HepG2 (cell line): Measurements from ENCODE around the gene PAM16. TPM values are rescaled to one million over a fixed set of nuclear protein-coding genes. Genes with fewer than 3 reads are reported as not detected.

Source experiments
- EZH2 ChIP-seq: conservative IDR thresholded peaks from 2 replicates; pipeline ENCODE4 v1.6.1; 2012; ENCODE audit warnings: mild to moderate bottlenecking, low read depth, low read length, moderate library complexity
- LCORL ChIP-seq, 2 experiments: fragments of 450-650 bp in 1 of 2; sonication (generic) in 1 of 2; formaldehyde crosslinking in 1 of 2; IDR thresholded peaks; 2 replicates each; pipeline versions ENCODE4 v1.5.0 to v1.6.1; 2017 to 2020; ENCODE audit warnings: antibody characterized with exemption in 1 of 2, missing genetic modification reagents in 1 of 2
- MIER3 ChIP-seq: IDR thresholded peaks from 2 replicates; pipeline ENCODE4 v1.6.1; 2016; ENCODE audit warnings: missing compliant biosample characterization, borderline replicate concordance
- NR3C1 ChIP-seq: sonication (generic); formaldehyde crosslinking; IDR thresholded peaks from 2 replicates; pipeline ENCODE4 v1.4.0; 2020; ENCODE audit warnings: missing genetic modification reagents
- PHF5A ChIP-seq: IDR thresholded peaks from one replicate; pipeline ENCODE4 v1.6.1; 2018; ENCODE audit warnings: low read depth, missing genetic modification reagents; ENCODE audit not compliant: unreplicated experiment
- POLR2A ChIP-seq, 2 experiments: IDR thresholded peaks; 2 replicates each; pipeline ENCODE4 v1.6.1; 2011; ENCODE audit warnings: low read depth in 2 of 2, low read length in 2 of 2, mild to moderate bottlenecking in 1 of 2, moderate library complexity in 1 of 2; ENCODE audit not compliant: insufficient read depth in 1 of 2
- RXRA ChIP-seq: sonication (generic); formaldehyde crosslinking; IDR thresholded peaks from 2 replicates; pipeline ENCODE4 v1.5.1; 2020; ENCODE audit warnings: missing genetic modification reagents
- SAP130 ChIP-seq: IDR thresholded peaks from 2 replicates; pipeline ENCODE4 v1.6.1; 2016; ENCODE audit warnings: low read depth
- SIN3A ChIP-seq: IDR thresholded peaks from 2 replicates; pipeline ENCODE4 v1.6.1; 2011; ENCODE audit warnings: low read depth, mild to moderate bottlenecking, control low read depth, low read length, borderline replicate concordance
- SMAD9 ChIP-seq: sonication (generic); formaldehyde crosslinking; IDR thresholded peaks from 2 replicates; pipeline ENCODE4 v1.5.1; 2020; ENCODE audit warnings: mild to moderate bottlenecking, missing genetic modification reagents
- U2AF2 ChIP-seq: fragments of 200-400 bp; formaldehyde crosslinking; IDR thresholded peaks from 2 replicates; pipeline ENCODE4 v1.6.1; 2017; ENCODE audit warnings: low read depth, mild to moderate bottlenecking, low read length
- ZNF547 ChIP-seq: sonication (generic); formaldehyde crosslinking; IDR thresholded peaks from 2 replicates; pipeline ENCODE4 v1.5.1; 2020; ENCODE audit warnings: mild to moderate bottlenecking, missing genetic modification reagents
- ZNF7 ChIP-seq: IDR thresholded peaks from 2 replicates; pipeline ENCODE4 v1.6.1; 2016; ENCODE audit warnings: missing biosample characterization, missing genetic modification reagents
- polyA plus RNA-seq, 8 experiments: library from polyadenylated mRNA; depleted of rRNA in 3 of 8; stranded (reverse) in 7 of 8; unstranded in 1 of 8; fragments of >200 nt; fragmentation: Illumina TruSeq in 4 of 8; extraction: Trizol in 4 of 8; gene quantifications; 2 replicates each; pipeline versions ENCODE4 v1.2.1 to v1.2.3, GENCODE V29; 2011 to 2016; ENCODE audit warnings: low read depth in 4 of 8, missing spikeins in 1 of 8, mixed read lengths in 1 of 8; ENCODE audit not compliant: insufficient read depth in 1 of 8
- total RNA-seq, 5 experiments: library from RNA; depleted of rRNA; stranded (reverse); fragments of >200 nt; fragmentation: Illumina TruSeq; extraction: Trizol; gene quantifications; 2 replicates each; pipeline ENCODE4 v1.2.3, GENCODE V29; 2016; ENCODE audit warnings: low read depth in 1 of 5
- TF ChIP-seq, protein P1 (sequence below): sonication (generic); formaldehyde crosslinking; IDR thresholded peaks from 2 replicates; pipeline ENCODE4 v1.5.1; 2020; ENCODE audit warnings: mild to moderate bottlenecking, missing genetic modification reagents
- TF ChIP-seq, protein P2 (sequence below): sonication (generic); formaldehyde crosslinking; conservative IDR thresholded peaks from 2 replicates; pipeline ENCODE4 v1.5.0; 2020; ENCODE audit warnings: missing genetic modification reagents
- TF ChIP-seq, protein P3 (sequence below): sonication (generic); formaldehyde crosslinking; IDR thresholded peaks from 2 replicates; pipeline ENCODE4 v1.4.0; 2020; ENCODE audit warnings: mild to moderate bottlenecking, missing genetic modification reagents
- TF ChIP-seq, protein P4 (sequence below): sonication (generic); formaldehyde crosslinking; IDR thresholded peaks from 2 replicates; pipeline ENCODE4 v1.8.1; 2023; ENCODE audit warnings: missing genetic modification reagents, mild to moderate bottlenecking, borderline replicate concordance
- TF ChIP-seq, protein P5 (sequence below): sonication (generic); formaldehyde crosslinking; IDR thresholded peaks from 2 replicates; pipeline ENCODE4; 2020; ENCODE audit warnings: missing genetic modification reagents, mild to moderate bottlenecking, borderline replicate concordance
- TF ChIP-seq, protein P6 (sequence below): sonication (generic); formaldehyde crosslinking; IDR thresholded peaks from 2 replicates; pipeline ENCODE4 v1.8.0; 2022; ENCODE audit warnings: missing genetic modification reagents, low read depth, mild to moderate bottlenecking, borderline replicate concordance

The PAM16 gene
- total and polyA plus RNA-seq, 2 of the 13 experiments (the other 11 are each of a cell fraction or from before 2014, with no cell fraction given), result 51.5 to 51.8 TPM

DNA sequence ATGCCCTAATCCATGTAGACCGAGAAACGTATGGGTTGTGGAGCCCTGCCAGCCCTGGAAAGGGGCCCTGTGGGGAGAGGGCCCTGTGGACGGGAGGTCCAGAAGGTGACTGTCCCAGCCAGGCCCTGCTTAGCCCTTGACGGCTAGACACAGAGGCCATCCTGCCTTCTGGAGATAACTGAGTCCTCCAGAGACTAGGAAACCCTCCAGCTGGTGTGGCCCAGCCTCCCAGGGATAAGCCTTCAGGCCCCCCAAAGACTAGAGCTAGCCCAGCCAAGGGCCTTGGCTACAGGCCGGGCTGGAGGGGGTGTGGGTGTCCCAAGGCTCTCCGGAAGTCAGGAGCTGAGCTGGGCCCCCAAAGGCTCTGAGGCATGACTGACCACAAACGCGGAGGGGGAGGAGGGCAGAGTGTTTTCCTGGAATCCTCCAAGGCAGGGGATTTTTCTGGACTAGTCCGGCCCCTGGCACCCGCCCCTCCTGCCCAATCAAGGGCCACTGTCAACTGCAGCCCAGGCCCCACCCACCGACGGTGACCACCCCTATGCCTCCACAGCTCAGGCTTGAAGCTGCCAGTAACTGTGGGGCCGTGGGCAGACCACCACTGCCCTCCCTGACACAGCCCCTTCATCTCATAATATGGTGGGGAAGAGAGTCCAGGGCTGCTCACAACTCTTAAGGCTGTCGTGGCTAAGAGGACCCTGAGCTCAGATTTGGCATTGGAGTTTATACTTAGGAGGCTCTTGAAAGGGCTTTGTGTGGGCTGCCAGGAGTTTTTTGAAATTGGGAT, 19.6 kb upstream of the PAM16 start (continued):
- TF ChIP-seq, protein P1, sequence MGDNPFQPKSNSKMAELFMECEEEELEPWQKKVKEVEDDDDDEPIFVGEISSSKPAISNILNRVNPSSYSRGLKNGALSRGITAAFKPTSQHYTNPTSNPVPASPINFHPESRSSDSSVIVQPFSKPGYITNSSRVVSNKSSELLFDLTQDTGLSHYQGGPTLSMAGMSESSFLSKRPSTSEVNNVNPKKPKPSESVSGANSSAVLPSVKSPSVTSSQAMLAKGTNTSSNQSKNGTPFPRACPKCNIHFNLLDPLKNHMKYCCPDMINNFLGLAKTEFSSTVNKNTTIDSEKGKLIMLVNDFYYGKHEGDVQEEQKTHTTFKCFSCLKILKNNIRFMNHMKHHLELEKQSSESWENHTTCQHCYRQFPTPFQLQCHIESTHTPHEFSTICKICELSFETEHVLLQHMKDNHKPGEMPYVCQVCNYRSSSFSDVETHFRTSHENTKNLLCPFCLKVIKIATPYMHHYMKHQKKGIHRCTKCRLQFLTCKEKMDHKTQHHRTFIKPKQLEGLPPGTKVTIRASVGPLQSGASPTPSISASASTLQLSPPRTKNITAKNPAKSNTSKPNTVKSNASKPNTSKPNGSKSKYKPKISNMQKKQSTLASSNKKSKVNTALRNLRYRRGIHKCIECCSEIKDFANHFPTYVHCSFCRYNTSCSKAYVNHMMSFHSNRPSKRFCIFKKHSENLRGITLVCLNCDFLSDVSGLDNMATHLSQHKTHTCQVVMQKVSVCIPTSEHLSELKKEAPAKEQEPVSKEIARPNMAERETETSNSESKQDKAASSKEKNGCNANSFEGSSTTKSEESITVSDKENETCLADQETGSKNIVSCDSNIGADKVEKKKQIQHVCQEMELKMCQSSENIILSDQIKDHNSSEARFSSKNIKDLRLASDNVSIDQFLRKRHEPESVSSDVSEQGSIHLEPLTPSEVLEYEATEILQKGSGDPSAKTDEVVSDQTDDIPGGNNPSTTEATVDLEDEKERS (CRISPR knock-in tag), result 0 out of 2 replicates have a peak, but pooled peaks have one; percentile 2
- TF ChIP-seq SAP130 (CRISPR knock-in tag) (peak; percentile 64), PHF5A (no peak), EZH2 (no peak), SMAD9 (CRISPR knock-in tag) (no peak), LCORL (IDR thresholded peaks at IDR 0.05) (no peak), LCORL (CRISPR knock-in tag; IDR thresholded peaks at IDR 0.05) (peak; percentile 22; the same call in 1 of the 2 replicates), POLR2A (IDR thresholded peaks at IDR 0.05; ENCODE audit: insufficient read depth in 1 of 2, low read depth in 2 of 2, low read length in 2 of 2) (peak in 1 of 2 experiments; percentile 33; a peak in 1 of 4 replicates), U2AF2 (no peak), ZNF7 (CRISPR knock-in tag) (no peak), MIER3 (CRISPR knock-in tag) (no peak), SIN3A (peak; percentile 30; the same call in 1 of the 2 replicates), ZNF547 (no peak), NR3C1 (CRISPR knock-in tag) (no peak), RXRA (peak; percentile 29; the same call in 1 of the 2 replicates)
- TF ChIP-seq, protein P2, sequence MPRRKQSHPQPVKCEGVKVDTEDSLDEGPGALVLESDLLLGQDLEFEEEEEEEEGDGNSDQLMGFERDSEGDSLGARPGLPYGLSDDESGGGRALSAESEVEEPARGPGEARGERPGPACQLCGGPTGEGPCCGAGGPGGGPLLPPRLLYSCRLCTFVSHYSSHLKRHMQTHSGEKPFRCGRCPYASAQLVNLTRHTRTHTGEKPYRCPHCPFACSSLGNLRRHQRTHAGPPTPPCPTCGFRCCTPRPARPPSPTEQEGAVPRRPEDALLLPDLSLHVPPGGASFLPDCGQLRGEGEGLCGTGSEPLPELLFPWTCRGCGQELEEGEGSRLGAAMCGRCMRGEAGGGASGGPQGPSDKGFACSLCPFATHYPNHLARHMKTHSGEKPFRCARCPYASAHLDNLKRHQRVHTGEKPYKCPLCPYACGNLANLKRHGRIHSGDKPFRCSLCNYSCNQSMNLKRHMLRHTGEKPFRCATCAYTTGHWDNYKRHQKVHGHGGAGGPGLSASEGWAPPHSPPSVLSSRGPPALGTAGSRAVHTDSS (CRISPR knock-in tag), result no peak
- TF ChIP-seq, protein P3, sequence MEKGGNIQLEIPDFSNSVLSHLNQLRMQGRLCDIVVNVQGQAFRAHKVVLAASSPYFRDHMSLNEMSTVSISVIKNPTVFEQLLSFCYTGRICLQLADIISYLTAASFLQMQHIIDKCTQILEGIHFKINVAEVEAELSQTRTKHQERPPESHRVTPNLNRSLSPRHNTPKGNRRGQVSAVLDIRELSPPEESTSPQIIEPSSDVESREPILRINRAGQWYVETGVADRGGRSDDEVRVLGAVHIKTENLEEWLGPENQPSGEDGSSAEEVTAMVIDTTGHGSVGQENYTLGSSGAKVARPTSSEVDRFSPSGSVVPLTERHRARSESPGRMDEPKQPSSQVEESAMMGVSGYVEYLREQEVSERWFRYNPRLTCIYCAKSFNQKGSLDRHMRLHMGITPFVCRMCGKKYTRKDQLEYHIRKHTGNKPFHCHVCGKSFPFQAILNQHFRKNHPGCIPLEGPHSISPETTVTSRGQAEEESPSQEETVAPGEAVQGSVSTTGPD (CRISPR knock-in tag), result no peak
- TF ChIP-seq, protein P4, sequence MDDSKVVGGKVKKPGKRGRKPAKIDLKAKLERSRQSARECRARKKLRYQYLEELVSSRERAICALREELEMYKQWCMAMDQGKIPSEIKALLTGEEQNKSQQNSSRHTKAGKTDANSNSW, result no peak
- TF ChIP-seq, protein P5, sequence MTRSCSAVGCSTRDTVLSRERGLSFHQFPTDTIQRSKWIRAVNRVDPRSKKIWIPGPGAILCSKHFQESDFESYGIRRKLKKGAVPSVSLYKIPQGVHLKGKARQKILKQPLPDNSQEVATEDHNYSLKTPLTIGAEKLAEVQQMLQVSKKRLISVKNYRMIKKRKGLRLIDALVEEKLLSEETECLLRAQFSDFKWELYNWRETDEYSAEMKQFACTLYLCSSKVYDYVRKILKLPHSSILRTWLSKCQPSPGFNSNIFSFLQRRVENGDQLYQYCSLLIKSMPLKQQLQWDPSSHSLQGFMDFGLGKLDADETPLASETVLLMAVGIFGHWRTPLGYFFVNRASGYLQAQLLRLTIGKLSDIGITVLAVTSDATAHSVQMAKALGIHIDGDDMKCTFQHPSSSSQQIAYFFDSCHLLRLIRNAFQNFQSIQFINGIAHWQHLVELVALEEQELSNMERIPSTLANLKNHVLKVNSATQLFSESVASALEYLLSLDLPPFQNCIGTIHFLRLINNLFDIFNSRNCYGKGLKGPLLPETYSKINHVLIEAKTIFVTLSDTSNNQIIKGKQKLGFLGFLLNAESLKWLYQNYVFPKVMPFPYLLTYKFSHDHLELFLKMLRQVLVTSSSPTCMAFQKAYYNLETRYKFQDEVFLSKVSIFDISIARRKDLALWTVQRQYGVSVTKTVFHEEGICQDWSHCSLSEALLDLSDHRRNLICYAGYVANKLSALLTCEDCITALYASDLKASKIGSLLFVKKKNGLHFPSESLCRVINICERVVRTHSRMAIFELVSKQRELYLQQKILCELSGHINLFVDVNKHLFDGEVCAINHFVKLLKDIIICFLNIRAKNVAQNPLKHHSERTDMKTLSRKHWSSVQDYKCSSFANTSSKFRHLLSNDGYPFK (CRISPR knock-in tag), result no peak; the same call in 1 of the 2 replicates
- TF ChIP-seq, protein P6, sequence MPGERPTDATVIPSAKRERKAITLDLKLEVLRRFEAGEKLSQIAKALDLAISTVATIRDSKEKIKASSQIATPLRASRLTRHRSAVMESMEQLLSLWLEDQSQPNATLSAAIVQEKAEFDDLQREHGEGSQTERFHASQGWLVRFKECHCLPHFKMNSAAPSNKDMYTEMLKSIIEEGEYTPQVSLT (CRISPR knock-in tag), result no peak
